ENCODE results near the gene TOX2.

The TOX2 gene

DNA sequence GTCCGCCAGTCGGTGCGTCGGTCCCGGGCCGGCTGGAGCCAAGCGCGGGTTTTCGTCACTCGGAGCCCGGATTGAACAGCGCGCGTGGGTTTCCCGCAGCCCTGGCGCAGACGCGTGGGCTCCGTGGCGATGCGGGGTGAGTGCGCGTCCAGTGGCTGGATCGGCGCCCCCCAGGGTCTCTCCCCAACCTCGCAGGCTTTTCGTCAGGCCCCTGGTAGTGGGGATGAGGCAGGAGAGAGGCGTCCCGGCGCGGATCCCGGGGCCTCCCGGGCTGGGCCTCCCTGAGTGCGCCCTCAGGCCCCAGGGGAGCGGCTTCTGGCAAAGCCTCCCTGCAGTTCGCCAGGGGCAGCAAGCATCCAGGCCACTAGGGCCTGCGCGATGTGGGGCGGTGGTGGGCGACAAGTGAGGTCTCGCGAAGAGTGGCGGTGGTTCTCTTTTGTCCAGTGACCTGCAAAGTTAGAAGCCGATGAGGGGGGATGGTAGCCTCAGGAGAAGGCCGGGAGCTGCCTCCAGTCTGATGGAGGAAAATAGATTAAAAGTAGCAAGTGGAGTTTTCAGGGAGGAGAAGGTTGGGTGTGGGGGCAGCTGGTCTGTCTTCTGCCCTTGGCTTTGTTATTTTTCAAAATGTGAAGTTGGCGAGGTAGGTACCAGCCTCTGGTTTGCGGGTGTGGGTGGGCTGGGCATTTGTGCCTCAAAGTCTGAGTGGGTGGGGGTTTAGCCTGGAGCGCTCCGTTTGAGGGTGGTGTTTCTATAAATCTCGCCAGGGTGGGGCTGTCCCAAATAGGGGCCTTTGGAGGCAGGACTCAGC lies 1.6 kb downstream of the TOX2 start:
- DNase-seq = no peak

DNA sequence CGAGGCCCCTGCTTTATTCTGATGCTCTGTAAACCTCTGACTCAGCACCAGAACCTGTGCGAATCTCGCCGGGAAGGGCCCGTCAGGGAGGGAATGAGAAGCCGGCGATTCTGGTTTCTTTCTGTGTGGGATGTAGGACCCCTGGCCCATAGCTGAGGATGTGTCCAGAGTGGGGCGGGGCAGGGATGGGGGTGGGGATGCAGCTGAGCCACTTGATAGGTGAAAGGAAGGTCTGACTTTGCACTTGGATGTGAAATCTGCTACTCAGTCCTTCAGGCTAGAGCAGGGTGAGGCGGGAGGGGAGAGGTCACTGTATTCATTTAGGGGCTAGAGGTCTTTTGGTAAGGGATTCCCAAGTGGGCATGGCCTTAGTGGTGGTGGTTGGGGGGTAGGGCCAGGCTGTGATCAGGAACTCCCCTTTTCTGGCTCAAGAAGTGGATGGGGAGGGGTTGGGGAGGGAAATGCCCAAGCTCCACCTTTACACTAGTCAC lies 2.3 kb downstream of the TOX2 start:
- DNase-seq = no peak

DNA sequence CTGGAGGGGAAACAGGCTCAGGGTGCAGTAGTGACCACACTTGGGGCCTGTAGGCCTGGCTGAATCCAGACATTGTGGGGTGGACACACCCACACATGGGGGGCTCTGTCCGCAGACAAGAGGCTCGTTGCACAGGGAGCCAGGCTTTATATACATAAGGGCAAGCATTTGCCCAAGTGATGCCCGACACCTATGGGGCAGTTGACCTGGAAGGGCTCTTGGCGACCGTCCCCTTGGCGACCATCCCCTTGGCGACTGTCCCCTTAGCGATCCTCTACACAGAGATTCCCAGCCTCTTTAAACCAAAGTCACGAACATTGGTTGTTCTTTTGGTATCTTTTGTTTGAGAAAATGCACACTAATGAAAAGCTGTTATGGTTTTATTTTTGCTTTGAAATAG lies 2.7 kb downstream of the TOX2 start:
- no peak for DNase-seq

DNA sequence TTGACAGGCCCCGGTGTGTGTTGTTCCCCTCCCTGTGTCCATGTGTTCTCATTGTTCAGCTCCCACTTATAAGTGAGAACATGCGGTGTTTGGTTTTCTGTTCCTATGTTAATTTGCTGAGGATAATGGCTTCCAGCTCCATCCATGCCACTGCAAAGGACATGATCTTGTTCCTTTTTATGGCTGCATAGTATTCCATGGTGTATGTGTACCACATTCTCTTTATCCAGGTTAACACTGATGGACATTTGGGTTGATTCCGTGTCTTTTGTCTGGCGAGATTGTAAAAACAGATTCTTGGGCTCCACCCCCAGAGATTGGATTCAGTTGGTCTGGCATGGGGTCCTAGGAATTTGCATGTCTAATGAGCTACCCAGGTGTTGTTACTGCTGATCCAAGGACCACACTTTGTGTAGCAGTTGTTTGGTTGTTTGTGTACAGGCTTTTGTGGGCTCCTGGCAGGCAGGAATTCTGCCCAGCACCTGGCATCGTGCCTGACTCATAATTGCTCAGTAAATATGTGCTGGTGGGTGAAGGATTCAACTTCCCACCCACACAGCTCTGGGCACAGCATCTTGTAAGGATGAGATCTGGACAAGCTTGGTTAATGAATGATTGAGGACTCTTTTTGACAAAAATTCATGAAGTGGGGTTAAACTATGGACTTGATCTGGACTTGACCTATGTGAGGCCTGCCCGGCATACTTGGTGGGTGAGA lies 5.2 kb downstream of the TOX2 start:
- no peak for DNase-seq

DNA sequence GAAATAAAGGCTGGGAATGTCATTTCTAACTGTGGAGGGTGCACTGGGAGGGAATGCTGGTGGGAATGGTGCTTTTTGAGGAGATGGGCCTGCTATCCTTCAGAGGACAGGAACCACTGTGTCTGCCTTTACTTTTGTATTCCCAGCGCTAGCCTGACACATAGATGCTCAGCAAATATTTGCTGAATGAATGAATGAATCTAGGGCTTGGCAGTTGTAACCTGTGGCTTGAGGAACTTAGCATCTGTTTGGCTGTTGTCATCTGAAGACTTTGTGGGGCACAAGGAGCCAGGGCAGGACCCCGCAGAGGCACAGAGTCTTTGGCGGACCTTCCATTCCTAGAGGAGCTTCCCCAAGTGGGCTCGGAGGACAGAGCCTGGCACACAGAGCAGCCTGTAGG lies 6.1 kb downstream of the TOX2 start:
- DNase-seq = no peak

DNA sequence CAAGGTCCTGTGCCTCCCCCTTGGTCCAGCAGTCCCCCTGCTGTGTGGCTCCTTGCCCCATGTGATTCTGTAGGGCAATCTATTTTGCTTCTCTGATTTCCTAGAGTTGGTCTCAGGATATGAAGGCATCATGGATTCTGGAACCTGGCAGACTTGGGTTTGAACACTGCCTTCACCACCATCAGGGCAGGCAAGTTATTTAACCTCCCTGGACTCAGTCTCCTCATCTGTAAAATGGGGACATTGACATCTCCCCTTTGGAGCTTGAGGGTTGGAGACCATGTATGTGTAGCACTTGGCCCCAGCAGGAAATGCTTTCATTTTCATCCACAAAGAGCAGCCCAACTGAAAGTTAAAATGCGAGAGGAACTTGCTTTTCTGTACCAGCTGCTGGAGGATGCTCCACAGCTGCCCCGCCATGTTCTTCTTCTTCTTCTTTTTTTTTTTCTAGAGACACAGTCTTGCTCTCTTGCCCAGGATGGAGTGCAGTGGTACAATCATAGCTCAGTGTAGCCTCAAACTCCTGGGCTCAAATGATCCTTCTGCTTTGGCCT lies 6.7 kb downstream of the TOX2 start:
- DNase-seq = no peak

DNA sequence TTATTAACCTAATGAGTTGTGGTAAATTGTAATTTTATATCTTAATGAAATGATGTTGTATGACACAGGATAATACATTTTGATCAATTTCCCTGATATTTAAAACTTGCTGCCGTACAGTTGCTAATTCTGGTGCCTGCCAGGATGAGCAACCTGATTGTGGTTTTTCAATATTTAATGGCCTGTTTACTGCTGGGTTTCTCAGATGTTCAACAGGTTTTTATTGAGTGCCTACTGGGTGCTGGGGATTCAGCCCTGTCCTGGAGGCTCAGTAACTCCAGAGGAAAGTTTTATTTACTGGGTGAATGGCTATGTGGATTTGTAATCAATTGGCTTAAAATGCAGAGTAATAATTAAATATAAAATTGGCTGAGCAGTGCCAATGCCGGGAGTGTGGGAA lies 8.0 kb downstream of the TOX2 start:
- no peak for DNase-seq

DNA sequence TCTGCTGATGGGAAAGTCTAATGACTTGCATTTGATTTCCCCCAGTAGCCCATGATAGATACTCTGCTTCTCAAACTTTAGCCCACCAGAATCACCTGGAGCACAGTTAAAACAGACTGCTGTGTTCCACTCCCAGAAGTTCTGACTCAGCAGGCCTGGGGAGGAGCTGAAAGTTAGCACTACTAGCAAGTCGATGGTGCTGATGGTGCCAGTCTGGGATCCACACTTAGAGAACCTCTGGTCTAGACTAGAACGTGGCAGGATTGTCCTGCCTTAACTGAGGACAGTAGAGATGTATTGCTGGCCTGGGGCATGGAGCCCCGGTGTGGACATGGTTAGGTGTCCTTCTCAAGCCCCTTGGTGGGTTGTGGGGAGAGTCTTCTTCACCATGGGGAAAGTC lies 8.7 kb downstream of the TOX2 start:
- DNase-seq = no peak

DNA sequence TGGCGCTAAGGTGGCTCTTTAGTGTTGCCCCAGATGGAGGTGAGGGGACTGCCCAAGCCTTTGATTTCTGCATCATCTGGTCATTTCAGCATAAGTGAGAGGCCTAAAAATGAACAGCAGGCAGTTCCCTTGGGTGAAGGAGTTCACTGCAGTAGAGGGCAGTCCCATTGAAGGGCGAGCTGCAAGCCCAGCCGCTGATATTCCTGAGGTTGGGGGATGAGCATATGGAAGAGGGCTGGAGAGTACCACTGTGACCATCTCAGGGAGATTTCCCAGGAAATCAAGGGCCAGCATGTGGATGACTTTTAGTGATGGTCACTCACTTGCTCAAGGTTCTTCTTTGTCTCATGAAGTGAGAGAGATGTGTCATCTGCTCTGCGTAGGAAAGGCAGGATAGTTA lies 9.3 kb downstream of the TOX2 start:
- DNase-seq = no peak

DNA sequence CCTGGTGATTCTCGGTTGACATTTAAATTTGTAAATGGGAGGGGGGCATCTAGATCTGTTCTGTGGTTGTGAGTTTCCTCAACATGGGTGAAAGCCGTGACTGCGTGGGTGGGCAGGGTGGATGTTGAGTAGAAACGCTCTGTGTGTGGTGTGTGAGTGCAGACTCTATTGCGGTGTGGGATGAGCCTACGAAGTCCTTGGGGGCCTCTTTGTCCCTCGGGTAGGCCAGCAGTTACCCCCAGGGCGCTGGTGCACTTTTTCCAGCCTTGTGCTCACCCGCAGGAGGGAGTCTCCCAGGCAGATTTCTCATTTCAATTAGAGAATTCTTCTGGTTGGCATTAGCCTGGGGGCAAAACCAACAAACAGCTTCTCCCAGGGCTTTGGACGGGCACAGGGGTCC lies 10.6 kb downstream of the TOX2 start:
- no peak for DNase-seq

DNA sequence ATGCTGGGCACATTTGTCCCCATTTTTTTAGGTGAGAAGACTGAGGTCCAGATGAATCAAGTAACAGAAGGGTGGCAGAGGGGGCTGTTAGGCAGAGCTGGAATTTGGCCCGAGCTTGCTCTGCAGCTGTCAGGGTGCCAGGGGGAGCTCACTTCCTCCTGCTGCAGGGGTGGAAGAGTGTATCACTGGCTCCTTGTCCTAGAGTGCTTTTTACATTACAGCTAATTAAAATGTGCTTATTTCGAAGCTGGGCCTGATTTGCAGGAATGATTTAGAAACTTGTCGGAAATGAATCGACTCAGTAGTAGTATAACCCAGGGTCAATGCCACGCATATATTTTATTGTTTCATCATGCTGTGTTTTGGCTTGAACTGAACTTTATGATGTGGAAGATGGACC lies 11.1 kb downstream of the TOX2 start:
- DNase-seq = no peak

DNA sequence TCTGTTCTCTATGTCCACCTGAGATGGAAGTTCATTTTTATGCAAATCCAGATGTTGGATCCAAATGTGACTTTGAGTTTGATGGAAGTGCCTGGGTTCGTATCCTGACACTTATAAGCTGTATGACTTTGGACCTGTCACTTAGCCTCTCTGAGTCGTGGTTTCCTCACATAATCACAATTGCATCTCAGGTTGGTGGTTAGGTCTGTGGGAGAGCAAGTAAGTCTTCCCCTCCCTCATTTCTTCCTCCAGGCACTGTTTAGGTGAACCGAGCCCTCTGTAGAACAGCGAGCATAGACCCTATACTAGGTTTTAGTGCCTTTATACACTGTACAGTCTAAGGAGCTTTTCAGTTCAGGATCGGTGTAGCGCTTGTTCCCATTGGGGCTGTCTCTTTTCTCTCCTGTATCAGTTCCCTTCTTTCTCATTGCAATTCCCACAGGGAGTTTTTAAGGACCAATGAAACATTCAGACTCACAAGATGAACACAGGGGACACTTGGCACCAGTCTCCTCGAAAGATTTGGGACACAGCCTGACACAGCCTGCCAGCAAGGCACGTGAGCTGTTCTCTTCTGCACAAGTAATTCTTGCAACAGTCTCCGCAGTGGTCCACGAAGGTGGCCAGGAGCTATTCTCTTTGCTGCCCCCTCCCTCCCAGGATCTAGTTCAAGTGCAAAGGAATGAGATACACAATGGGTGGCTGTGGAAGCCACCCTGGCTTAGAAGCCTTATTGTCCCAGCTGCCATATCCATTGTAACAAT lies 11.8 kb downstream of the TOX2 start:
- DNase-seq = no peak

DNA sequence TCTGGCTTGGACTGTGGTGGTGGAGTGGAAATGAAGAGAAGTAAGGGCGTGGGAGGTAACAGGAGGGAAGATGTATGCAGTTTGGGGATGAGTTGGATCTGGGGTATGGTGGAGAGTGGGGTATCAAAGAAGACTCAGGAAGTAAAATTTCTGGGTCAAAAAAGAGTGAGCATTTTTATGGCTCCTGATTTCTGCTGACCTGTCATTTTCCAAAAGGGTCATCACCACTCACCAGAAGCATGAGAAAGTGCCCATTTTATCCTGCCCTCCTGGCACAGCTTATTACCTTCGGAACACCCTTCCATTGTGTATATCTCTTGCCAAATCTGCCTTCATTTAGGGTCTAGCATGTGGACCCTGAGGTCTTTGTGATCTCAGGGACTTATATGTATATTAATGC lies 17.3 kb downstream of the TOX2 start:
- no peak for DNase-seq

DNA sequence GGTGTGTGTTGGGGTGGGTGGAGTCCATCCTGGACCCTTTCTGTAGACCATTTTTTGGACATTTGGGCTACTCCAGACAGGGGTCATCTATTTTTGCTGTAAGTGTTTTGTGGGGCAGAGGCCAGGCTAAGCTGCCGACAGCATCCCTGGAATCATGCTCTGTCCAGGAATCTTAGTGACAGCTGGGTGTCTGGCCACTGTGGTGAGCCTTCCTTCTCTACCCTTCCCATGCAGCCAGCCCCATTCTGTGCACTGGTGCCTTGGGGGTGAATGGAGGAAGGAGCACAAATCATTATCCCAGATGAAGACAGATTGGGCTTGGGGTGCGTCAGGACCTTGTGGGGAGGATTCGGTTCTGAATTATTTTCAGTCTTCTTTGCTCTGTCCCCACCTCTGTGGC lies 20.2 kb downstream of the TOX2 start:
- DNase-seq = no peak

DNA sequence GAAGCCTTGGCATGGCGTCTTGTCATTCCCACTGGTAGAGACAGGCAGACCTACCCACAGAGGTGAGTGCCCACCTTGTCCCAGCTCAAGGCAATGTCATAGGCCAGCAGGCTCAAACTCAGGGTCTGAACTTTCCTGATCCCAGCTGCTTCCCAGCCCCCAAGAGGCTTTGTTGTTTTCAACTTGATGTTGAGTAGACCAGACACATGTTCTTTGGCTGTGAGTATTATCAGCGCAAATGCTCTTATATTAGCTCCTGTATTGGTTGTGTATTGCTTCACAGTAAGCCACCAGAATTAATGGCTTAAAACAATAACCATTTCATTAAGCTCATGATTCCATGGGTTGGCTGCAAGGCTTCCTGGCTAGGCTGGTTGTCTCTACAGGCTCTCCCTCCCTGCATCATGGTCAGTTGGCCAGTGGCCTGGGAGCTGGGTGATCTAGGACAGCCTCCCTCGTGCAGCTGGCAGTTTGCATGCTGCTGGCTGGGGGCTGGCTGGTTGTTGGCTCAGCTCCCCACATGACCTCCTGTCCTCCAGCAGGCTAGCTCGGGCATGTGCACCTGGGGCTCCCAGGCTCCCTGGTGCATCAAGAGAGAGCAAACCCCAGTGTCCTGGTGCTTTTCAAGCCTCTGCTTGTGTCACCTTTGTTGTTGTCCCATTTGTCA lies 21.6 kb downstream of the TOX2 start:
- no peak for DNase-seq

DNA sequence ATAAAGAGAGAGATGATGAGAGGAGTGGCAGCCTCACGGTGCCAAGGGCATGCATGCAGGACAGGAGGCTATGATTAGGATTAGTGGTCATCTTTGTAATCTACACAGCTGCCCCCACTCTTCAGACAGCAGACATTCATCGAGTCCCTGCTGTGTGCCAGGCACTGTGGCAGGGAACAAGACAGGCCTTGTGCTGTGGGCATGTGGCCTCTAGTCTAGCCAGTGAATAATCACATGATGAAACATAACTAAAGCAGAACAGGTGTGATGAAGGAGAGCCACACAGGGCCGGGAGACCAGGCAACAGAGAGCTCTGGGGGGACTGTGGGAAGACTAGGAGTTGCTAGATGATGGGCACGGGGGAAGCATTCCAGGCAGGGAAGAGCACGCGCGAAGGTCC lies 22.2 kb downstream of the TOX2 start:
- no peak for DNase-seq

DNA sequence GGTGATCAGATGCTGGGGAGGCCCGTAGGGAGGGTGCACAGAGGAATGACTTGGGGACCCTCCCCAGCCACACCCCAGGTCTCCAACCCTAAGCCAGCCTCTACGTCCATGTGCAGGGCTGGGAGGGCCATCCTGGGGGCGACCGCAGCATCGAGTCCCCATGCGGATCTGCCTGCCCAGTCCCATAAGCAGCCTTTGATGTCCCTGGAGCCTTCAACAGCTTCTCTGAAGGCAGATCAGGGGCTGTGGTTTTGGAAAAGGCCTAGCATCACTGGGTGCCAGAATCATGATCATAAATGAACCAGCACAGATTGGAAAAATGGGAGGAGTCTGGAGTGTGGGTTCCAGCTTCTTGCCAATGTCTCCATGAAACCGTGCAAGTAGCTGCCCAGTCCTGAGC lies 22.9 kb downstream of the TOX2 start:
- DNase-seq = no peak

DNA sequence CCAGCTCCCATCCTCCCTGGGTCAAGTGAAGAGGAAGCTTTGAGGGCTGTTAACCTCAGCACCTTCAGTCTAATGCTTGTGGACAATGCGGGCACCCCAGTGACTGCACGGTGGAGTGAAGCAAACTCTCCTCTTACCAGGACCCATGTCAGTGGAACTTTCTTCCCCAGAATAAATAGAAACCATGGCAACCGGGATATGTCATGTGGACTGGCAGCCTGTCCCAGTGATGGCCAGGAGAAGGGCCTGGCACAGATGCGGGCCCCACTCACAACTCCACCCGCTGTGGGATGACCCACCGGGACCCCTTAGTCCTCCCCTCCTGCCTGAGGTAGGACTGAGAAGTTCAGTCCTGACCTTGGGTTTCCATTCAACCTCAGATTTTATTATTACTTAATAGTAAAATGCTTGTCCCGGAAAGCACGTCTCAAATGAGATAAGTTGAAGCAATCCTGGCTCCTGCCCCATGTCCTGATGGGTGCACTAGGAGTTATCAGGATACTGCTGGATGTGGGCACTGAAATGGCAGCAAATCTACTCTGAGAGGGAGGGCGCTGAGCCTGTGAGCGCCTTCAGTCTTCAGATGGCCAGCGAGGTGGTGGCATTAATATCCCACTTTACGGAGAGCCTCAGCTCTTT lies 23.5 kb downstream of the TOX2 start:
- no peak for DNase-seq

DNA sequence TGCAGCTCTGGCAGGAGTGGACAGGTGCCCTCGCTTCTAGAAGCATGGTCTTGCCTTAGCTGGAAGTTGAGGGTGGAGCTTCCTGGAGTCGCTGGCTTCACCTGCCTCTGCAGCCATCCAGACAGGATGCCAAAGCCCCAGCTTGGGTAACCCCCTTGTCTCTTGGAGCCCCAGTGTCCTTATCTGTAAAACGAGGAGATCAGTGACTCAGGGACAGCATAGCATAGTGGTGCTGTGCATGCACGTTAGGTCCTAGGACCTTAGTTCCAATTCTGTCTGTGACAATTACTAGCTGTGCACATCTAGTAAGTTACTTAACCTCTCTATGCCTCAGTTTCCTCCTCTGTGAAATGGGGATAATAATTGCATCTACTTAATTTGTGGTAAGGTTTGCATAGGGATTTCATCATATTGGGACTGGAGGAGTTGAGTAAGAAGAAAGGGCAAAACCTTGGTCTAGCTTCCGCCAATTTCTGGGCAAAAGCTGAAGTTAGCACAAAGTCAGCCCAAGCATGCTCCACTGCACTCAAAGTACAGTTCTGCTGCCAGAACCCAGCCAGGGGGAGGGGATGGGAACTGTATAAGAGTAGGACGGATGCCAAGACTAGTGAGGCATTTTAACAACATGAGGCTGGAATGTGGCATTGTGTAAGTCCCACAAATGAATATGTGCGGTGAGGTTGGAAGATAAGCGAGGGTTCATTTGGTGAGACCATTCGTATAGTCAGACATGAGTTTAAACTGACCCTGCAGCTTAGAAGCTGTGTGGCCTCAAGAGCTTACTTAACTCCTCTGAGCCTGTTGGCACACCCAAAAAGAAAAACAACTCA lies 24.5 kb downstream of the TOX2 start:
- no peak for DNase-seq

DNA sequence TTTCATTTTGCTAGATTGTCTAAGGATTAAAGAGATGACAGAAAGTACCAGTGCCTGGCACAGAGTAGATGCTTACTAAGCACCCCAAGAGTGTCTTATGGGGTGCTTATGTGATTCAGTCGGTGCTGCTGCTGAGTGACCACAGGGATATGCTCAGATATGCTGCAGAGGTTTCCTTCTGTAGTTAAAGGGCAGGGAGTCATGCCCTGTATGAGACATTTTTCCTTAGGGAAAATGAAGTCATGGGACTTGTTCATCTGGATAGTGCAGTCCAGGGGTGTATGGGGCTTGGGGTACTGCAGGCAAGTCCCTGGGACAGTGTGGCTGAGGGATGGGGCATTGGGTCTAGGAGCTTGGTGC lies 25.1 kb downstream of the TOX2 start:
- no peak for DNase-seq

DNA sequence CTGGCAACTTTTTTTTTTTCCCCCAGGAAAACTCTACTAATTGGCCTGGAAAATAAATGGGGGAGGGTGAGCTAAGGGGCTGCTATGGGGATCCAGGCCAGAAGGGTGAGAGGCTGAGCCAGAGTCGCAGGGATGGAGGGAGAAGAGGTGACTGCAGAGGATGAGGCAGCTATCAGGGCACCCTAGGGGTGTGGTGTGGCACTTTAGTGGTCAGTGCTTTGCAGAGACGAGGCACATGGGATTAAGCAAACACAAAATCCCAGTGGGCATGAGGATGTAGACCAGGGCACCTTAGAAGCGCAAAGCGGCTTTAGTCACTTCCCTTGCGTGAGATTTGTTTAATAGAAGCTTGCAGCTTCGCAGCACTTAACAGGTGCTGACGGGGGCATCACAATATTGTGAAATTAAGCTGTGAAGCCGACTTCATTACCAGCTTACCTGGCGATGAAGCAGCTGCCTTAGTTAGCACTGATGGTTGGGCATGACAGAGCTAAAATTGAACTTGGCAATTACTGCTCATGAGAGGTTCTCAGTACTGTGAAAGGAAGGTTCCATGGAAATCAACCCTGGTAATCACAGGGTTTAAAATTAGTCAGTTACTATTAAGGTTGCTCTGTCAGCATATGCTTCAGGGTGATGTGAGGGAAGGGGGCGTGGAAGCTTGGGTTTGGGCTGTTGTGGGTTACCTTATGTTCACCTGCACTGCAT lies 26.0 kb downstream of the TOX2 start:
- no peak for DNase-seq
